H9 (cell line): ENCODE measurements around the gene SLCO3A1. TPM values are rescaled to one million over a fixed set of nuclear protein-coding genes. Genes with fewer than 3 reads are reported as not detected.

Source experiments
- DNase-seq: peaks from one replicate; pipeline ENCODE4 v3.0.0-alpha.2; 2017
- H2AFZ ChIP-seq: one replicate; pipeline ENCODE4 v1.6.1; 2013; ENCODE audit warnings: mild to moderate bottlenecking, low read length, control low read depth, moderate library complexity
- H2AK5ac ChIP-seq: 2 replicates; pipeline ENCODE4 v1.6.1; 2013; ENCODE audit warnings: low read length, control low read depth, mixed read lengths; ENCODE audit not compliant: insufficient read length
- H2BK120ac ChIP-seq: one replicate; pipeline ENCODE4 v1.6.1; 2013; ENCODE audit warnings: low read depth, mild to moderate bottlenecking, low read length, control low read depth, inconsistent platforms; ENCODE audit not compliant: poor library complexity, severe bottlenecking
- H2BK12ac ChIP-seq: 2 replicates; pipeline ENCODE4 v1.6.1; 2013; ENCODE audit warnings: low read length, control low read depth, mixed read lengths, low read depth; ENCODE audit not compliant: insufficient read length
- H2BK15ac ChIP-seq: 2 replicates; pipeline ENCODE4 v1.6.1; 2013; ENCODE audit warnings: low read depth, low read length, control low read depth
- H2BK20ac ChIP-seq: one replicate; pipeline ENCODE4 v1.6.1; 2013; ENCODE audit warnings: low read depth, mild to moderate bottlenecking, low read length, control low read depth, inconsistent platforms; ENCODE audit not compliant: poor library complexity, severe bottlenecking
- H2BK5ac ChIP-seq: 2 replicates; pipeline ENCODE4 v1.6.1; 2013; ENCODE audit warnings: low read length, control low read depth, mixed read lengths; ENCODE audit not compliant: insufficient read length
- H3K14ac ChIP-seq: 2 replicates; pipeline ENCODE4 v1.6.1; 2013; ENCODE audit warnings: low read length, control low read depth; ENCODE audit not compliant: insufficient read depth
- H3K18ac ChIP-seq: 2 replicates; pipeline ENCODE4 v1.6.1; 2013; ENCODE audit warnings: low read depth, mild to moderate bottlenecking, mixed read lengths, low read length, control low read depth; ENCODE audit not compliant: insufficient read length
- H3K23ac ChIP-seq: 2 replicates; pipeline ENCODE4 v1.6.1; 2013; ENCODE audit warnings: low read length, control low read depth, mixed read lengths, low read depth; ENCODE audit not compliant: insufficient read length
- H3K23me2 ChIP-seq: 2 replicates; pipeline ENCODE4 v1.6.1; 2013; ENCODE audit warnings: low read depth, mild to moderate bottlenecking, mixed read lengths, low read length, control low read depth; ENCODE audit not compliant: insufficient read length, poor library complexity, severe bottlenecking
- H3K27ac ChIP-seq: 2 replicates; pipeline ENCODE4 v1.5.1; 2013; ENCODE audit warnings: low read length, control low read depth, mixed read lengths, low read depth; ENCODE audit not compliant: insufficient read length
- H3K27me3 ChIP-seq: 2 replicates; pipeline ENCODE4 v1.6.1; 2013; ENCODE audit warnings: low read length, control low read depth, inconsistent platforms; ENCODE audit not compliant: insufficient read depth
- H3K4ac ChIP-seq: 2 replicates; pipeline ENCODE4 v1.6.1; 2013; ENCODE audit warnings: low read depth, mild to moderate bottlenecking, control low read depth, inconsistent platforms, low read length, moderate library complexity
- H3K4me1 ChIP-seq: 2 replicates; pipeline ENCODE4 v1.6.1; 2013; ENCODE audit warnings: low read length, control low read depth, inconsistent platforms; ENCODE audit not compliant: insufficient read depth
- H3K4me2 ChIP-seq: 2 replicates; pipeline ENCODE4 v1.6.1; 2013; ENCODE audit warnings: low read length, control low read depth, mixed read lengths; ENCODE audit not compliant: insufficient read length, insufficient read depth
- H3K56ac ChIP-seq: 2 replicates; pipeline ENCODE4 v1.6.1; 2013; ENCODE audit warnings: low read depth, mild to moderate bottlenecking, mixed read lengths, low read length, control low read depth; ENCODE audit not compliant: insufficient read length
- H3K79me1 ChIP-seq: 2 replicates; pipeline ENCODE4 v1.6.1; 2013; ENCODE audit warnings: low read depth, mild to moderate bottlenecking, moderate library complexity, low read length, control low read depth, inconsistent platforms; ENCODE audit not compliant: insufficient read depth, poor library complexity, severe bottlenecking
- H3K79me2 ChIP-seq: 2 replicates; pipeline ENCODE4 v1.6.1; 2013; ENCODE audit warnings: low read length, control low read depth, inconsistent platforms; ENCODE audit not compliant: insufficient read depth
- H3K9ac ChIP-seq: 2 replicates; pipeline ENCODE4 v1.6.1; 2013; ENCODE audit warnings: low read length, control low read depth, mixed read lengths; ENCODE audit not compliant: insufficient read length; ENCODE audit errors: extremely low read depth
- H3K9me3 ChIP-seq: one replicate; pipeline ENCODE4 v1.6.1; 2013; ENCODE audit warnings: low read depth, low read length, inconsistent platforms; ENCODE audit not compliant: control insufficient read depth
- H3T11ph ChIP-seq: one replicate; pipeline ENCODE4 v1.6.1; 2013; ENCODE audit warnings: mild to moderate bottlenecking, low read length, control low read depth, inconsistent platforms
- H4K20me1 ChIP-seq: one replicate; pipeline ENCODE4 v1.6.1; 2013; ENCODE audit not compliant: control insufficient read depth, insufficient read length, insufficient read depth
- H4K5ac ChIP-seq: 2 replicates; pipeline ENCODE4 v1.6.1; 2013; ENCODE audit warnings: low read depth, mild to moderate bottlenecking, mixed read lengths, low read length, control low read depth; ENCODE audit not compliant: insufficient read length
- H4K8ac ChIP-seq: replicated peaks from 2 replicates; pipeline ENCODE4 v1.6.1; 2013; ENCODE audit warnings: low read length, control low read depth, mixed read lengths, low read depth; ENCODE audit not compliant: insufficient read length
- H4K91ac ChIP-seq: 2 replicates; pipeline ENCODE4 v1.6.1; 2013; ENCODE audit warnings: low read depth, mild to moderate bottlenecking, moderate library complexity, mixed read lengths, low read length, control low read depth; ENCODE audit not compliant: insufficient read length
- H3K27ac Mint-ChIP-seq, 3 experiments: 2 replicates in 2 of 3; 3 replicates in 1 of 3; pipeline ENCODE4 v1.8.0; 2020 to 2021; ENCODE audit warnings: mixed read lengths in 3 of 3, mild to moderate bottlenecking in 1 of 3, moderate library complexity in 1 of 3
- H3K27me3 Mint-ChIP-seq: 2 replicates; pipeline ENCODE4 v1.8.0; 2021; ENCODE audit warnings: low read depth, mild to moderate bottlenecking, moderate library complexity, mixed read lengths
- H3K36me3 Mint-ChIP-seq, 3 experiments: 2 replicates in 2 of 3; 3 replicates in 1 of 3; pipeline ENCODE4 v1.8.0; 2020 to 2021; ENCODE audit warnings: low read depth in 3 of 3, mixed read lengths in 3 of 3; ENCODE audit not compliant: insufficient read depth in 1 of 3
- H3K4me1 Mint-ChIP-seq, 2 experiments: 2 replicates each; pipeline ENCODE4 v1.8.0; 2020; ENCODE audit warnings: mixed read lengths in 2 of 2
- H3K4me3 Mint-ChIP-seq, 2 experiments: 2 replicates in 1 of 2; 3 replicates in 1 of 2; pipeline ENCODE4 v1.8.0; 2020 to 2021; ENCODE audit warnings: mild to moderate bottlenecking in 2 of 2, mixed read lengths in 2 of 2, moderate library complexity in 1 of 2
- H3K9me3 Mint-ChIP-seq, 2 experiments: 2 replicates in 1 of 2; 3 replicates in 1 of 2; pipeline ENCODE4 v1.8.0; 2020; ENCODE audit warnings: mild to moderate bottlenecking in 2 of 2, mixed read lengths in 2 of 2, moderate library complexity in 1 of 2
- CTCF ChIP-seq: fragments of 200-600 bp; sonication (generic); conservative IDR thresholded peaks from 3 replicates; pipeline ENCODE4 v1.8.0; 2021; ENCODE audit warnings: antibody characterized with exemption, mild to moderate bottlenecking
- WGBS: extraction: QIAGEN DNeasy Blood & Tissue Kit; methylation state at CpG from one replicate; pipeline ENCODE4 v1.1.7; 2013; ENCODE audit warnings: missing lambda C conversion rate, low lambda C conversion rate, mixed read lengths; ENCODE audit not compliant: insufficient read length; ENCODE audit errors: extremely low coverage; 5-methylcytosine and 5-hydroxymethylcytosine counted together
- total RNA-seq: library from RNA; stranded (reverse); gene quantifications from 2 replicates; pipeline ENCODE4 v1.2.1, GENCODE V29; 2021

SLCO3A1 gene
- total RNA-seq, 1 experiment from 2014 or later, result 9.4 TPM

GRCh38 chr15:91824256-91824655 lies 29.3 kb upstream of the SLCO3A1 start:
- H3K4me1 ChIP-seq, result peaks cover 2% of the 10 kb centered on the region; the same call in 1 of the 2 replicates
- DNase-seq, result no peak
- Mint-ChIP-seq H3K36me3 (no peaks in the 10 kb centered on the region), H3K27me3 (no peaks in the 10 kb centered on the region; the same call in 1 of the 2 replicates), H3K4me3 (no peak overlapping the region), H3K4me1 (peaks cover 13% of the 10 kb centered on the region in 2 experiments), H3K27ac (no peak overlapping the region; a peak in 2 of 7 replicates), H3K9me3 (no peaks in the 10 kb centered on the region; a peak in 1 of 5 replicates)
- H4K20me1 ChIP-seq, result no peaks in the 10 kb centered on the region
- H3K4ac ChIP-seq, result no peak overlapping the region
- no peak overlapping the region for H3K9ac ChIP-seq
- H3K23me2 ChIP-seq, result no peaks in the 10 kb centered on the region
- H2BK20ac ChIP-seq, result no peak overlapping the region
- H2BK120ac ChIP-seq, result no peak overlapping the region
- no peak overlapping the region for H2BK15ac ChIP-seq
- H3K27me3 ChIP-seq, result no peaks in the 10 kb centered on the region
- no peak overlapping the region for H3K23ac ChIP-seq
- TF ChIP-seq CTCF, result no peak
- H2BK12ac ChIP-seq, result no peak overlapping the region
- no peak overlapping the region for H4K91ac ChIP-seq
- H3K27ac ChIP-seq, result no peak overlapping the region
- H4K5ac ChIP-seq, result no peak overlapping the region
- no peak overlapping the region for H4K8ac ChIP-seq
- no peak overlapping the region for H3K4me2 ChIP-seq
- no peaks in the 10 kb centered on the region for H3K79me1 ChIP-seq
- H3K56ac ChIP-seq, result no peak overlapping the region
- no peaks in the 10 kb centered on the region for H3K79me2 ChIP-seq
- no CpG with 5 or more reads among the region's 3 CpGs for WGBS
- no peak overlapping the region for H3K18ac ChIP-seq
- H2AFZ ChIP-seq, result no peak overlapping the region
- H2AK5ac ChIP-seq, result no peak overlapping the region
- H3K9me3 ChIP-seq, result no peaks in the 10 kb centered on the region
- no peak overlapping the region for H2BK5ac ChIP-seq
- no peak overlapping the region for H3T11ph ChIP-seq
- no peak overlapping the region for H3K14ac ChIP-seq
